ENCODE data around the gene TREML4.

TREML4 gene

GRCh38 chr6:41199552-41200246 lies 28.4 kb upstream of the TREML4 start:
- no peaks in the 10 kb centered on the region for H3K79me2 ChIP-seq (ENCODE audit: insufficient read depth, low read length)
- TF ChIP-seq EZH2phosphoT487 (IDR thresholded peaks at IDR 0.05; ENCODE audit: borderline replicate concordance) (no peak), CTCF (conservative IDR thresholded peaks at IDR 0.05; ENCODE audit: low read length) (no peak)
- H3K4me3 ChIP-seq (ENCODE audit: low read length, poor library complexity, severe bottlenecking): peak overlapping the region; percentile 62

DNA sequence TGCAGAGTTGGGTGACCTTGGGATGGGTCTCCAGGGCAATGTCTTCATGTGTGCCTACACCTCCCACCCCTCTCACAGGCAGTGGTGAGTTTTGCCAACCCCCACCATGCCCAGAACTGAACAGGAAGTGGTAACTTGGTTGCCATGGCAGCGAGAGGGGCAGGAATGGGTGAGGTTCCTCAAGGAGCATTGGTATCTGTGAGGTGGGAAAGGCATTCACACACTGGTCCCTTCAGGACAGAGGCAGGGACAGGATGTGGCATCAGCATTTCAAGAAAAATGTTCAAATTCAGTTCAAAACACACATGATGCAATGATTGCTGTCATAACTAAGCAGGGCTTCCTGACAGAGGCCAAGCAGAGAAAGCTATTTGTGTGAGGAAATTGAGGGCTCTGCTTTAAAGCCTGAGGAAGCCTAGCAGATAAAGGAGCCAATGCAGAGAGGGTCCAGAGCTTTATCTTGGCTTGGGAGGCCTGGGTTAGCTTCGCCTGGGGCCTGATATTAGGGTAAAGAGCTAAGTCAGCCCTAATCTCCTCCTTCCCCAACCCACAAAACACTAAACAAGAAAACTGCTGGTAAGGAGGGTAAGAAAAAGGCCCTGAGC lies 27.8 kb upstream of the TREML4 start:
- Histone ChIP-seq H3K9ac (ENCODE audit: low read depth, low read length, poor library complexity, severe bottlenecking) (peak overlapping the region; percentile 55), H2AFZ (ENCODE audit: low read length) (peak overlapping the region; percentile 20), H3K36me3 (ENCODE audit: insufficient read depth, low read length) (no peaks in the 10 kb centered on the region), H3K27me3 (ENCODE audit: insufficient read depth, low read length, poor library complexity, severe bottlenecking) (no peaks in the 10 kb centered on the region), H3K9me3 (ENCODE audit: insufficient read depth, low read depth, low read length) (no peaks in the 10 kb centered on the region), H3K9me2 (replicated peaks; ENCODE audit: low read depth, low read length) (no peaks in the 10 kb centered on the region), H3K4me2 (ENCODE audit: low read depth, low read length, poor library complexity, severe bottlenecking) (peak overlapping the region; percentile 73), H3F3A (ENCODE audit: low read depth) (peaks cover 20% of the 10 kb centered on the region), H3K4me1 (ENCODE audit: insufficient read depth, low read length, poor library complexity, severe bottlenecking) (peaks cover 42% of the 10 kb centered on the region), H3K79me2 (ENCODE audit: insufficient read depth, low read length) (no peaks in the 10 kb centered on the region), H3K4me3 (ENCODE audit: low read length, poor library complexity, severe bottlenecking) (peak overlapping the region; percentile 62), H4K20me1 (ENCODE audit: insufficient read depth, low read length, poor library complexity, severe bottlenecking) (no peaks in the 10 kb centered on the region)
- TF ChIP-seq CTCF (conservative IDR thresholded peaks at IDR 0.05; ENCODE audit: low read length): no peak
- no peak for TF ChIP-seq EZH2phosphoT487 (IDR thresholded peaks at IDR 0.05; ENCODE audit: borderline replicate concordance)

More at GRCh38 chr6:41199552-41200246, 28.4 kb upstream of the TREML4 start:
- Histone ChIP-seq H3K4me1 (ENCODE audit: insufficient read depth, low read length, poor library complexity, severe bottlenecking) (peaks cover 42% of the 10 kb centered on the region), H2AFZ (ENCODE audit: low read length) (peak overlapping the region; percentile 20), H3K9me3 (ENCODE audit: insufficient read depth, low read depth, low read length) (no peaks in the 10 kb centered on the region), H4K20me1 (ENCODE audit: insufficient read depth, low read length, poor library complexity, severe bottlenecking) (no peaks in the 10 kb centered on the region), H3K9me2 (replicated peaks; ENCODE audit: low read depth, low read length) (no peaks in the 10 kb centered on the region), H3K4me2 (ENCODE audit: low read depth, low read length, poor library complexity, severe bottlenecking) (peak overlapping the region; percentile 73), H3K27me3 (ENCODE audit: insufficient read depth, low read length, poor library complexity, severe bottlenecking) (no peaks in the 10 kb centered on the region), H3K9ac (ENCODE audit: low read depth, low read length, poor library complexity, severe bottlenecking) (peak overlapping the region; percentile 55), H3F3A (ENCODE audit: low read depth) (peaks cover 20% of the 10 kb centered on the region), H3K36me3 (ENCODE audit: insufficient read depth, low read length) (no peaks in the 10 kb centered on the region)

- H4K20me1 ChIP-seq (ENCODE audit: insufficient read depth, low read length, poor library complexity, severe bottlenecking): no peaks in the 10 kb centered on the region
- peaks cover 20% of the 10 kb centered on the region for H3F3A ChIP-seq (ENCODE audit: low read depth)
- H3K4me1 ChIP-seq (ENCODE audit: insufficient read depth, low read length, poor library complexity, severe bottlenecking): peaks cover 42% of the 10 kb centered on the region
- H3K4me3 ChIP-seq (ENCODE audit: low read length, poor library complexity, severe bottlenecking): peak within 1 kb of the TSS; percentile 62
- no peaks in the 10 kb centered on the region for H3K79me2 ChIP-seq (ENCODE audit: insufficient read depth, low read length)
- H3K27me3 ChIP-seq (ENCODE audit: insufficient read depth, low read length, poor library complexity, severe bottlenecking): no peaks in the 10 kb centered on the region
- no peaks in the 10 kb centered on the region for H3K36me3 ChIP-seq (ENCODE audit: insufficient read depth, low read length)
- H3K9me3 ChIP-seq (ENCODE audit: insufficient read depth, low read depth, low read length): no peaks in the 10 kb centered on the region
- peak within 1 kb of the TSS; percentile 55 for H3K9ac ChIP-seq (ENCODE audit: low read depth, low read length, poor library complexity, severe bottlenecking)
- H3K9me2 ChIP-seq (replicated peaks; ENCODE audit: low read depth, low read length): no peaks in the 10 kb centered on the region
- TF ChIP-seq EZH2phosphoT487 (IDR thresholded peaks at IDR 0.05; ENCODE audit: borderline replicate concordance): no peak
- no peak for TF ChIP-seq CTCF (conservative IDR thresholded peaks at IDR 0.05; ENCODE audit: low read length)
- peak within 1 kb of the TSS; percentile 73 for H3K4me2 ChIP-seq (ENCODE audit: low read depth, low read length, poor library complexity, severe bottlenecking)
- H2AFZ ChIP-seq (ENCODE audit: low read length): peak within 1 kb of the TSS; percentile 20
These were observed 27.0 kb upstream of the TREML4 start, which contains the start of gene TREML2 for GRCh38 chr6:41200901-41201763. Gene TREML2 (minus strand): TSS chr6:41201149. CDS start chr6:41201008, 141 bp downstream.
